Heart left ventricle (tissue), 13 donors: ENCODE measurements around the gene C22orf39.

Experiments used
- CTCF ChIP-seq, 12 donors: fragments of 200-600 bp; sonication (generic) in 4 of 12; IDR thresholded peaks; one replicate each; pipeline versions ENCODE4 v1.5.0 to v1.8.0; 2018 to 2022; ENCODE audit warnings: antibody characterized with exemption in 12 of 12, mild to moderate bottlenecking in 5 of 12
- POLR2A ChIP-seq, 2 donors: fragments of 450-650 bp; IDR thresholded peaks; one replicate each; pipeline ENCODE4 v1.6.1; 2017; ENCODE audit warnings: antibody characterized with exemption in 2 of 2, mild to moderate bottlenecking in 2 of 2, moderate library complexity in 2 of 2
- donor health status: ischemic (EF 13 %, LVEDD 7.1; RV severe dilation, severe dysfunction).
- donor health status: DM: no; HTN: yes; CAD: no.
- donor health status: DM: no; HTN: no; CAD: no.
- donor health status: ischemic (EF 25% LVEDD 6.9; RV normal size, moderate dysfunction).
- donor health status: ischemic (EF 25% LVEDD 5.7; RV mildly dilated, moderate dysfunction).
- donor health status: ischemic (EF 35%, LVEDD 5.7; RV mildly dilated, moderate dysfunction).
- donor health status: nonischemic (EF 11% LVEDD 7.7; RV severe dilation, severe dysfunction).
- donor health status: DM: yes; HTN: yes; CAD: no.
- donor health status: PGD.
- donor health status: ischemic (EF 29% LVEDD 5.4; RV normal size, mild dysfunction).
- donor health status: nonischemic (EF 23%, LVEDD 6.1; RV moderate dilation, normal function).

- TF ChIP-seq CTCF (IDR thresholded peaks at IDR 0.05): no peak
- TF ChIP-seq POLR2A (IDR thresholded peaks at IDR 0.05): no peak
These were observed 46.6 kb downstream of the C22orf39 start for GRCh38 chr22:19400881-19401280.
